Panc1 (cell line): ENCODE results near the gene RIMBP2. TPM values are rescaled to one million over a fixed set of nuclear protein-coding genes. Genes with fewer than 3 reads are reported as not detected.
A peak's percentile ranks its signal among the peaks of the same experiment; 100 is the strongest.
"Not testable (repeated sequence)": the region's sequence is repeated elsewhere in the genome, so short reads cannot be mapped to it uniquely, and the experiment has no call there.

Experiments used
- ATAC-seq: fragments of 200-7000 bp; cut with Tn5 transposase; 2 replicates; pipeline ENCODE4 v1.9.1; 2020; ENCODE audit warnings: mild to moderate bottlenecking, moderate library complexity
- BruUV-seq: library from RNA; stranded (reverse); fragments of 400-500 nt; replicated peaks from 2 replicates; lab custom pipeline; 2021; lab: Mats Ljungman, UMichigan
- CTCF ChIA-PET: fragments of 300-600 bp; sonication (Branson Sonifier 250); formaldehyde crosslinking; loops from one replicate; lab custom pipeline; 2022; ENCODE audit warnings: antibody characterized with exemption; lab: Charles Lee
- POLR2A ChIA-PET: fragments of 300-600 bp; sonication (Branson Sonifier 250); formaldehyde crosslinking; loops from one replicate; lab custom pipeline; 2022; ENCODE audit warnings: antibody characterized with exemption; lab: Charles Lee
- DNase-seq: peaks from one replicate; pipeline ENCODE4 v3.0.0-alpha.2; 2010; ENCODE audit warnings: low read depth, low spot score
- H3K27ac ChIP-seq: 2 replicates; pipeline ENCODE4 v1.5.1; 2011; ENCODE audit warnings: mild to moderate bottlenecking, low read length, inconsistent platforms
- H3K27me3 ChIP-seq: fragments of 200-500 bp; sonication (Bioruptor generic); 2 replicates; pipeline ENCODE4 v1.6.0; 2014; ENCODE audit warnings: low read length, inconsistent platforms; ENCODE audit not compliant: control insufficient read depth, insufficient read depth
- H3K36me3 ChIP-seq: fragments of 200-500 bp; sonication (Bioruptor generic); 2 replicates; pipeline ENCODE4 v1.5.1; 2014; ENCODE audit warnings: inconsistent platforms, mild to moderate bottlenecking, low read length, moderate library complexity; ENCODE audit not compliant: control insufficient read depth, insufficient read depth
- H3K4me1 ChIP-seq: 2 replicates; pipeline ENCODE4 v1.5.1; 2011; ENCODE audit warnings: inconsistent platforms, mild to moderate bottlenecking, low read length, moderate library complexity; ENCODE audit not compliant: control insufficient read depth, insufficient read depth
- H3K4me3 ChIP-seq, 2 experiments: 2 replicates each; pipeline ENCODE4 v1.5.1; 2011 to 2012; ENCODE audit warnings: low read depth in 2 of 2, low read length in 2 of 2, mild to moderate bottlenecking in 2 of 2, inconsistent platforms in 1 of 2, moderate library complexity in 1 of 2
- H3K9me3 ChIP-seq: fragments of 200-500 bp; sonication (Bioruptor generic); 2 replicates; pipeline ENCODE4 v1.5.1; 2014; ENCODE audit warnings: low read depth, mild to moderate bottlenecking, inconsistent platforms, low read length, moderate library complexity; ENCODE audit not compliant: control insufficient read depth, insufficient read depth
- CTCF ChIP-seq: fragments of 450-650 bp; IDR thresholded peaks from 2 replicates; pipeline ENCODE4 v1.5.1; 2017; ENCODE audit warnings: mild to moderate bottlenecking
- POLR2AphosphoS5 ChIP-seq: IDR thresholded peaks from 2 replicates; pipeline ENCODE4 v1.6.1; 2012; ENCODE audit warnings: mild to moderate bottlenecking, low read depth, low read length, moderate library complexity
- REST ChIP-seq, 2 experiments: IDR thresholded peaks; 2 replicates each; pipeline ENCODE4 v1.6.1; 2011 to 2012; ENCODE audit warnings: low read depth in 2 of 2, control low read depth in 1 of 2, low read length in 1 of 2, mild to moderate bottlenecking in 1 of 2, moderate library complexity in 1 of 2; ENCODE audit not compliant: insufficient read depth in 1 of 2
- SIN3A ChIP-seq: IDR thresholded peaks from 2 replicates; pipeline ENCODE4 v1.6.1; 2012; ENCODE audit warnings: low read depth, mild to moderate bottlenecking, low read length, moderate library complexity, borderline replicate concordance; ENCODE audit not compliant: insufficient read depth
- TCF7L2 ChIP-seq: IDR thresholded peaks from 2 replicates; pipeline ENCODE4 v1.6.1; 2011; ENCODE audit warnings: mild to moderate bottlenecking, low read depth, low read length, inconsistent platforms
- in situ Hi-C: cut with HindIII; loops from 2 replicates; pipeline ENCODE4 v1.10.0; 2016; ENCODE audit warnings: low sequenced_read_pairs, low pct_unique_long_range_greater_than_20kb
- intact Hi-C: fragments of 100-400 bp; cut with micrococcal nuclease; formaldehyde crosslinking; loops from one replicate; pipeline ENCODE4 v1.10.0; 2022; ENCODE audit not compliant: unreplicated experiment
- total RNA-seq: library from RNA; stranded (reverse); gene quantifications from one replicate; pipeline ENCODE4 v1.2.1, GENCODE V29; 2021; ENCODE audit not compliant: unreplicated experiment

RIMBP2 gene
- total RNA-seq, 1 experiment from 2014 or later, result not detected

- Histone ChIP-seq H3K36me3 (no peaks in the 10 kb centered on the region), H3K9me3 (no peaks in the 10 kb centered on the region), H3K27ac (no peak overlapping the region), H3K27me3 (no peaks in the 10 kb centered on the region), H3K4me1 (no peaks in the 10 kb centered on the region), H3K4me3 (no peak overlapping the region)
- intact Hi-C loops (no loop called here), in situ Hi-C loops (no loop called here)
- TF ChIP-seq POLR2AphosphoS5, result no peak
- no peak for TF ChIP-seq SIN3A
- TF ChIP-seq TCF7L2, result no peak
- peak; percentile 41 for TF ChIP-seq CTCF
- TF ChIP-seq REST (IDR thresholded peaks at IDR 0.05; ENCODE audit: insufficient read depth in 1 of 2, low read depth in 2 of 2, low read length in 1 of 2), result no peak
- DNase-seq (no peak), ATAC-seq (no peak)
- POLR2A ChIA-PET, result no interaction called here
- CTCF ChIA-PET, result no interaction called here
- BruUV-seq, result no TSS peak
Observed at GRCh38 chr12:130752692-130753230, 36.7 kb upstream of the RIMBP2 start.

GRCh38 chr12:130752037-130752436, 35.9 kb upstream of the RIMBP2 start:
- H3K4me1 ChIP-seq, H3K9me3 ChIP-seq, H3K27me3 ChIP-seq, H3K4me3 ChIP-seq, ATAC-seq, CTCF ChIA-PET, intact Hi-C loops, in situ Hi-C loops, POLR2A ChIA-PET, H3K36me3 ChIP-seq, H3K27ac ChIP-seq, BruUV-seq, DNase-seq: not testable (repeated sequence)

- no peak for TF ChIP-seq TCF7L2
- TF ChIP-seq POLR2AphosphoS5, result no peak
- TF ChIP-seq CTCF, result no peak
- TF ChIP-seq REST (IDR thresholded peaks at IDR 0.05; ENCODE audit: insufficient read depth in 1 of 2, low read depth in 2 of 2, low read length in 1 of 2), result no peak
- no peak for TF ChIP-seq SIN3A
- Histone ChIP-seq H3K4me3 (no peak overlapping the region), H3K4me1 (no peaks in the 10 kb centered on the region), H3K27me3 (0 out of 2 replicates have a peak, but pooled peaks cover 3% of the 10 kb centered on the region), H3K9me3 (no peaks in the 10 kb centered on the region), H3K27ac (no peak overlapping the region), H3K36me3 (no peaks in the 10 kb centered on the region)
- DNase-seq (no peak), ATAC-seq (no peak)
- ChIA-PET POLR2A (no interaction called here), CTCF (interaction anchor here (0.6 to 1.1 kb wide), 3 partner anchors 72 to 348 kb away, joined by 3 to 6 read pairs (median 5); no protein-coding TSS in a partner anchor)
- intact Hi-C loops, result loop anchor here (1.0 kb wide), 1 partner anchor 346 kb away; no protein-coding TSS in a partner anchor
- in situ Hi-C loops, result loop anchor here (10.0 kb wide), 1 partner anchor 354 kb away; no protein-coding TSS in a partner anchor
- BruUV-seq, result no TSS peak
Observed at GRCh38 chr12:130748786-130749185, 32.7 kb upstream of the RIMBP2 start.
